NCI-H510A treated with DMSO at 0.1 percent for 48 hours (cell line): Measurements from ENCODE around the gene RPS6KA5.
"Not testable (repeated sequence)": the region's sequence is repeated elsewhere in the genome, so short reads cannot be mapped to it uniquely, and the experiment has no call there.

Experiments used
- DNase-seq: peaks from one replicate; lab custom pipeline; 2025; lab: John Stamatoyannopoulos, UW

RPS6KA5 gene

GRCh38 chr14:91065266-91065665 lies 4.8 kb upstream of the RPS6KA5 start:
- DNase-seq, result no peak

DNA sequence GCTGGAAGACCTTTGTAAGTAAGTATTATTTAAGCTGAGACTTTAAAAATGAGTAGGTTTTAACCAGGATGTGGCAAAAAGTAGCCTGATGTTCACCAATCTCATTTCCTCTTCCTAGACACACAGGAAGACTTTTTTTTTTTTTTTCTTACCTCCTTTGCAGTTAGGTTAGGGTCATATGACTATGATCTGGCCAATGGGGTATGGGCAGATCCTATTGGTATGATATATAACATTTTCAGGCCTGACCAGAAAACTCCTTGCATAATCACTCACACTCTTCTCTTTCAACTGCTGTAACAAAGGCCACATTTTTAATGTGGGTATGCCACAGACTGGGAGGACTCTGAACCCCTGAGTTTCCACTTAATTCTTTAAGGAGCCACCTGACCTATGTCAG lies 2.7 kb upstream of the RPS6KA5 start:
- no peak for DNase-seq

GRCh38 chr14:91062600-91062999 lies 2.2 kb upstream of the RPS6KA5 start:
- no peak for DNase-seq

- peak; percentile 49 for DNase-seq
Measured at GRCh38 chr14:91061056-91061887, 831 bp upstream of the RPS6KA5 start.

DNA sequence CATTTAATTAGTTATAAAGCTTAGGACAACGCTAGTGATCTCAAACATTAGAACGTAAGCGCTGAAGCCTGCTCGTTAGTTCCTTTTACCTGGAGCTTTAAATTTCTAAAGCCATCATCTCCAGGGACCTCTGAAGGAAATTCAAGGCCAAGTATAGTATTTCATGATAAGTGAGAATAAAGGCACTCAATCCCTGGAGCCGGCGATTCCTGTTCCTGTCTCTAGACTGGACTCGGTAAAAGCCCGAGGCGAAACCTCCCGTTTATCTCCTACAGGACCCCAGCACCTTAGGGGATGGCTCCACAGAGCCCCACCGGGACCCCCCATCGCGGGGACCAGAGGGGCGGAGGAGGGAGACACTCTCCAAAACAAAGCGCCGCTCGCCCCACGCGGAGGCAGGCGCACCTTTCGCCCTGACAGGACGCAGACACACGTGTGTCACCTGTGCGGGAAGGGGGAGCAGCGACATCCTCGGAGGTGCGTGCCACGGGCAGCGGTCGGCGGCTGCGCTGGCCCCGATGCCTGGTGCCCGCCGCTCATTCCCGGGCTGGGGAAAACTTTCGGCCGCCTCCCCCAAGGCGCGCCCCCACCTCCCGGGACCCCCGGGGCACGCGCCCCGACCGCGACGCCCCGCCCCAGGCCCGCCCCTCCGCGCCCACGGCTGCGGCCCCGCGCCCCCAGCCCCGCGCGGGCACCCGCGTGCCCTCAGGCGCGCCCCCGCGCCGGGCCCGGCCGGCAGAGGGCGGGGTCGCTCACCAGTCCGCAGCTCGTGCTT lies 678 bp downstream of the RPS6KA5 start:
- peak; percentile 50 for DNase-seq

- no peak for DNase-seq
Measured at GRCh38 chr14:91058042-91058581, 2.3 kb downstream of the RPS6KA5 start.

- no peak for DNase-seq
Measured at GRCh38 chr14:91056361-91056760, 4.1 kb downstream of the RPS6KA5 start.

DNA sequence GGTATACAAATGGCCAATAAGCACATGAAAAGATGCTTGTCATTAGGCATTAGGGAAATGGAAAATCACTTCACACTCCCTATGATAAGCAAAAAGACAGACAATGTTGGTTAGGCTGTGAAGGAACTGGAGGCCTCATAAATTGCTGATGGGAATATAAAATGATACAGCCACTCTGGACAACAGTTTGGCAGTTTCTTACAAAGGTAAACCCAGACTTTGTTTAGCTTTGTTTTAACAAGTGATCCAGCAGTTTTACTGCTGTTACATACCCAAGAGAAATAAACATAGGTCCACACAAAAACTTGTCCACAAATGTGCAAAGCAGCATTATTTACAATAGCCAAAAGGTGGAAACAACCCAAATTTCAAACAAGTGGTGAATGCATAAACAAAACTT lies 5.4 kb downstream of the RPS6KA5 start:
- DNase-seq, result no peak

DNA sequence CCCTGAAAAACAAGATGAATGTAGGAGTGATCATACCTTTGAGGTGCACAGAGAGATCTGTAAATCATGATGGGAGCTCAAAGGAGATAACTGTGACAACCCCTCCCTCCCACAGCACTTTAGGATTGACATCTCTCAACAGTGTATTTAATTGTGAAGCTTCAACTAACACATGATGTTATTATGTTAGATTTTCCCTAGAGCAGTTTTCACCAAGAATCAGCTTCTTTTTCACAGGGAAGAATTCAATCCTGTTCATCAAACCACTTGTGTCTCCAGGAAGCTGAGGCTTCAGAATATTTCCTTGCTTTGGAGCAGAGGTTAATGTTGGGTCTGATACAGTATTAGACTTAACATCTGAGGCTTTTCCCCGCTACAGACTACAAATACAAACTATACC lies 11.8 kb downstream of the RPS6KA5 start:
- no peak for DNase-seq

GRCh38 chr14:91048265-91048664 lies 12.2 kb downstream of the RPS6KA5 start:
- no peak for DNase-seq

DNA sequence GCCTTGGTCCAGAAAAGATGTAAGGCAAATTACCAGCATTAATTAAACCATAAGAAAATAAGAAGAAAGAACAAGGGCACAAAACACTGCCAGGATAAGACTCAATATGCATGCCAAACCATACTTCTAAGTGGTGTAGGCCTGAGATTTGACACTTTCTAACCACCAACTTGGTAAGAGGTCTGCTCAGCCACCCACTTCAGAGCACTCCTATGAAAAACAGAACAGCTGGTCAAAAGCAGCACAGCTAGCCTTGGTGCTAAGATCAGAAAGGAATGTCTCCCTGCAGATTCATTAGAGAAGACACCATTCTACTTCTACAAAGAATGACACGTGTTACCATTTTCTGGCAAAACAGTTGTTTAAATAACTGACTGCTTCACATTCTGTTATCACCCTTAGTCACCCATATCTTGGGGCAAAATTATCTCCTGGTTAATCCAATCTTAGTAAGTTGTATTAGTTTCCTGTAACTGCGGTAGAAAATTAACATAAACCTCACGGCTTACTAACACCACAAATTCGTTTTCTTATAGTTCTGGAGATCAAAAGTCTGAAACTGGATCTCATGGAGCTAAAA lies 13.2 kb downstream of the RPS6KA5 start:
- no peak for DNase-seq

DNA sequence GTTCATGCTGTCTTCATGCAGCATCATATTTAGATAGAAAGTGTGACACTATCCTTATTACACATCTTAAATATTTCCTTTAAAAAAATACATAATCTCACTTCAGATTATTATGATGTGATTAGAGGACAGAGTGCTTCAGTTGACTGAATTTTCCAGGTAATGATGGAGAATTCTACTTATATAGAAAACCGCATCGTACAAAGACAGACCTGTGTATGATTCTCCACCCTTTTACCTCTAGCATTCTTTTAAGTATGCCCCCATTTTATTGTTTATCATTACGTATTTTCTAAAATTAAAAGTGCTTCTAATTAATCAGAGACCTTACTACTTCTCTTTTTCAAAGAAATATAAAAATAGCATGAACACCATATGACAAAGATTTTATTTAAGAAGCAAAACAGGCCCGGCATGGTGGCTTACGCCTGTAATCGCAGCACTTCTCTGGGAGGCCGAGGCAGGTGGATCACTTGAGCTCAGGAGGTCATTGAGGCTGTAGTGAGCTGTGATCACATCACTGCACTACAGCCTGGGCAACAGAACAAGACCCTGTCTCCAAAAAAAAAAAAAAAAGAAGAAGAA lies 13.9 kb downstream of the RPS6KA5 start:
- no peak for DNase-seq

GRCh38 chr14:91041450-91041849 lies 19.0 kb downstream of the RPS6KA5 start:
- peak; percentile 31 for DNase-seq

GRCh38 chr14:91040545-91040944 lies 19.9 kb downstream of the RPS6KA5 start:
- no peak for DNase-seq

DNA sequence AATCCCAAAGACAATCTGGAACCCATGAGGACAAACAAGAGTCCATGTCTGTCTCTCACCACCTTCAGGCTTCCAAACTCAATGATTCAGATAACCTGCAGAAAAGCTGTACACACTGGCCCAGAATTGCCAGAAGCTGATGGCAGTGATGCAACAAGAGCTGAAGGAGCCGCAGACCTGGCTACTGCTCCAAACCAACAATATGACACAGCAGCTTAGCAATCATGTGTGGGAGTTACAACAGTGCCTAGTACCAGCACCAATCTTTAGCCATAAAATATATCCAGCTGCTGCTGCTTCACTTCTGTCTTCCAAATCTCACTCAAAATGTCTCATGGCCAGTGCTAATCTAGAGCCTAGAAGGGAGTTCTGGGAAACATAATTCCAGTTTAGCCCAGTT lies 22.0 kb downstream of the RPS6KA5 start:
- DNase-seq, result no peak

DNA sequence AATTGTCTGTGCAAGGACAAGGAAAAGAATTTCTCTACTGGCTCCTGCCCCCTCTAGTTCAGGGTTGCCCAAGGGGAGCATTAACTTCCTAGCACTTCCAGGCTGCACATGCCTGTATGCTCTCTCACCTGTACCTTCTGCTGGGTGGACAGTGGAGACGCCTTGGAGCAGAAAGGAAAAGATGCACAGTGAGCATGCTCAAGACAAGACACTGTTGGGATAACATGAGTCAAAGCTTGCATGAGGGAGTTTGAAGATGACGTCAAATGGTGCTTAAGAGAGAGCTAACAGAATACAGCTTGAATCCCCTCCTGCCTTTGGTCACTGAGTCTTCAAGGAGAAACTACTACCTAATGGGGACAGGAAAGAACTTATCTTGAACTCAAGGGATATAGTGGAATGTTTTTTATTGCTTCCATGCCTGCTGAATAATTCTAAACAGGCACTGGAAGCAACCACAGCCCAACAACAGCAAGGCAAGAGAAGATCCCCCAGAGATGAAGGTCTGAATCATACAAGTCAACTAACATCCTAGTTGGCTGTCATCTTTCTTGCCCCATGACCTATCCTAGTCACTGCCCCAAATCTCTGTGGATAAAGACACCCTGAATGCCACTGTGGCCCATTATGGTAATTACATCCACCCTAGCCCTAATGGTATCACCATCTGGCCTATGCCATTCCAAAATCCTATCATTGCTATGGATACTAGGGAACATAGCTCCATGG lies 23.5 kb downstream of the RPS6KA5 start:
- no peak for DNase-seq

GRCh38 chr14:91035855-91036254 lies 24.6 kb downstream of the RPS6KA5 start:
- no peak for DNase-seq

DNA sequence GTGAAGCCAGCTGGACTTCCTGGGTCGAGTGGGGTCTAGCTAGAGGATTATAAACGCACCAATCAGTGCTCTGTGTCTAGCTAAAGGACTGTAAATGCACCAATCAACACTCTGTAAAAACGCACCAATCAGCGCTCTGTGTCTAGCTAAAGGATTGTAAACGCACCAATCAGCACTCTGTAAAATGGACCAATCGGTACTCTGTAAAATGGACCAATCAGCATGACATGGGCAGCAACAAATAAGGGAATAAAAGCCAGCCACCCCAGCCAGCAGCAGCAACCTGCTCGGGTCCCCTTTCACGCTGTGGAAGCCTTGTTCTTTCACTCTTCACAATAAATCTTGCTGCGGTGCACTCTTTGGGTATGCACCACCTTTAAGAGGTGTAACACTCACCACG lies 26.1 kb downstream of the RPS6KA5 start:
- DNase-seq, result not testable (repeated sequence)

DNA sequence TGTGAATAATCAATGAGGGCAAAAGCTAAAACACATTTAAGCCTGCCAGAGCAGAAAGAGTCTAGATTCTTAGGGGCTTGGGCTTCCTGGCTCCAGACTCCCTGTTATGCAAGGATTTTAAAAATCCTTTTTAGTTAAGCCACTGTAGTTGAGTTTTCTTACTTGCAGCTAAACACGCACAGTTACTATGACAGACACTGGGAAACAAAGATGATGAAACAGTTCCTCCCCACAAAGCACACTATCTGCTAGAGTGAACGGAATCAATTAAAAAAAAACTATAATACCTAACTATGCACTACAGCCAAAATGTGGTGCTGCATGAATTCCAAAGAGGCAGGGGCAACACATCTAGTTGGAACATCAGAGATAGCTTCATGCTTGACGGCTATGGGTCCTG lies 28.2 kb downstream of the RPS6KA5 start:
- DNase-seq, result no peak

GRCh38 chr14:91031666-91032065 lies 28.8 kb downstream of the RPS6KA5 start:
- DNase-seq, result no peak

GRCh38 chr14:91029456-91030217 lies 30.8 kb downstream of the RPS6KA5 start:
- no peak for DNase-seq
